Liver (tissue), 9 donors: ENCODE results near the gene THADA. TPM values are rescaled to one million over a fixed set of nuclear protein-coding genes. Genes with fewer than 3 reads are reported as not detected.

ENCODE experiments used
- DNase-seq: peaks from one replicate; pipeline ENCODE4 v3.0.0-alpha.2; 2017; ENCODE audit warnings: low spot score
- H3K27ac ChIP-seq, 2 donors: one replicate each; pipeline ENCODE4 v1.7.0; 2013; ENCODE audit warnings: inconsistent platforms in 2 of 2, low read length in 2 of 2, control low read depth in 1 of 2, low read depth in 1 of 2, mild to moderate bottlenecking in 1 of 2
- H3K27me3 ChIP-seq, 4 donors: one replicate each; pipeline versions ENCODE4 v1.6.1 to v1.7.0; 2013; ENCODE audit warnings: low read length in 3 of 4, inconsistent platforms in 1 of 4, mild to moderate bottlenecking in 1 of 4, moderate library complexity in 1 of 4; ENCODE audit not compliant: control insufficient read depth in 4 of 4, insufficient read depth in 4 of 4
- H3K36me3 ChIP-seq, 4 donors: one replicate each; pipeline versions ENCODE4 v1.6.1 to v1.7.0; 2013; ENCODE audit warnings: low read length in 3 of 4, mild to moderate bottlenecking in 3 of 4, low read depth in 1 of 4, moderate library complexity in 1 of 4; ENCODE audit not compliant: control insufficient read depth in 4 of 4, insufficient read depth in 3 of 4
- H3K4me1 ChIP-seq, 4 donors: one replicate each; pipeline versions ENCODE4 v1.6.1 to v1.7.0; 2013; ENCODE audit warnings: low read length in 3 of 4, mild to moderate bottlenecking in 3 of 4, moderate library complexity in 1 of 4; ENCODE audit not compliant: control insufficient read depth in 4 of 4, insufficient read depth in 4 of 4
- H3K4me3 ChIP-seq, 3 donors: one replicate each; pipeline versions ENCODE4 v1.6.1 to v1.7.0; 2013; ENCODE audit warnings: low read length in 3 of 3, control low read depth in 1 of 3, low read depth in 1 of 3, mild to moderate bottlenecking in 1 of 3
- H3K9ac ChIP-seq, 2 donors: one replicate each; pipeline ENCODE4 v1.7.0; 2013; ENCODE audit warnings: low read length in 2 of 2, mild to moderate bottlenecking in 2 of 2, moderate library complexity in 2 of 2, control low read depth in 1 of 2, low read depth in 1 of 2
- H3K9me3 ChIP-seq, 4 donors: one replicate each; pipeline versions ENCODE4 v1.6.1 to v1.7.0; 2013; ENCODE audit warnings: low read length in 3 of 4; ENCODE audit not compliant: control insufficient read depth in 4 of 4
- EGR1 ChIP-seq, 2 donors: IDR thresholded peaks; 2 replicates each; pipeline ENCODE4 v1.6.1; 2016 to 2018; ENCODE audit warnings: antibody characterized with exemption in 2 of 2, low read depth in 2 of 2
- FOXA1 ChIP-seq: IDR thresholded peaks from 2 replicates; pipeline ENCODE4 v1.6.1; 2016; ENCODE audit warnings: antibody characterized with exemption
- GABPA ChIP-seq, 2 donors: IDR thresholded peaks in 1 of 2; conservative IDR thresholded peaks in 1 of 2; 2 replicates each; pipeline ENCODE4 v1.6.1; 2016; ENCODE audit warnings: antibody characterized with exemption in 2 of 2, mild to moderate bottlenecking in 1 of 2, moderate library complexity in 1 of 2
- HNF4A ChIP-seq, 2 donors: conservative IDR thresholded peaks; 2 replicates each; pipeline ENCODE4 v1.6.1; 2016; ENCODE audit warnings: antibody characterized with exemption in 2 of 2, mild to moderate bottlenecking in 2 of 2
- HNF4G ChIP-seq: IDR thresholded peaks from 2 replicates; pipeline ENCODE4 v1.6.1; 2016; ENCODE audit warnings: antibody characterized with exemption
- JUND ChIP-seq, 2 donors: IDR thresholded peaks; 2 replicates each; pipeline ENCODE4 v1.6.1; 2016; ENCODE audit warnings: antibody characterized with exemption in 2 of 2
- NR2F2 ChIP-seq: IDR thresholded peaks from 2 replicates; pipeline ENCODE4 v1.6.1; 2016; ENCODE audit warnings: antibody characterized with exemption
- RAD21 ChIP-seq, 2 donors: IDR thresholded peaks; 2 replicates each; pipeline ENCODE4 v1.6.1; 2016; ENCODE audit warnings: antibody characterized with exemption in 2 of 2, mild to moderate bottlenecking in 2 of 2
- RXRA ChIP-seq, 2 donors: IDR thresholded peaks; 2 replicates each; pipeline ENCODE4 v1.6.1; 2017 to 2018; ENCODE audit warnings: antibody characterized with exemption in 2 of 2, mild to moderate bottlenecking in 1 of 2
- SP1 ChIP-seq: IDR thresholded peaks from 2 replicates; pipeline ENCODE4 v1.6.1; 2018; ENCODE audit warnings: antibody characterized with exemption, mild to moderate bottlenecking
- YY1 ChIP-seq: IDR thresholded peaks from 2 replicates; pipeline ENCODE4 v1.6.1; 2016; ENCODE audit warnings: antibody characterized with exemption, mild to moderate bottlenecking
- WGBS: extraction: QIAGEN DNeasy Blood & Tissue Kit; methylation state at CpG from one replicate; pipeline ENCODE4 v1.1.7; 2013; 5-methylcytosine and 5-hydroxymethylcytosine counted together
- polyA plus RNA-seq, 2 donors: library from polyadenylated mRNA; stranded (reverse) in 1 of 2; unstranded in 1 of 2; fragments of 200-250 nt in 1 of 2; fragments of >200 nt in 1 of 2; fragmentation: Nextera tagmentation in 1 of 2; extraction: Ambion mirVana in 1 of 2; gene quantifications; one replicate each; pipeline versions ENCODE4 v1.2.1 to v1.2.3, GENCODE V29; 2013 to 2015
- total RNA-seq, 2 donors: library from RNA; depleted of rRNA; stranded (reverse); fragments of >200 nt; gene quantifications; one replicate each; pipeline ENCODE4 v1.2.3, GENCODE V29; 2014
- TF ChIP-seq, protein P1 (sequence below): IDR thresholded peaks from 2 replicates; pipeline ENCODE4 v1.6.1; 2016; ENCODE audit warnings: antibody characterized with exemption
- TF ChIP-seq, protein P2 (sequence below): IDR thresholded peaks from 2 replicates; pipeline ENCODE4 v1.6.1; 2016; ENCODE audit warnings: antibody characterized with exemption
- TF ChIP-seq, protein P3 (sequence below): fragments of 150-350 bp; IDR thresholded peaks from 2 replicates; pipeline ENCODE4 v1.5.1; 2017; ENCODE audit warnings: improper control_type of control experiment, low read depth, low read length; ENCODE audit not compliant: missing input control
- TF ChIP-seq, protein P4 (sequence below): IDR thresholded peaks from 2 replicates; pipeline ENCODE4 v1.6.1; 2016; ENCODE audit warnings: antibody characterized with exemption, mild to moderate bottlenecking
- TF ChIP-seq, protein P5 (sequence below): IDR thresholded peaks from 2 replicates; pipeline ENCODE4 v1.6.1; 2016; ENCODE audit warnings: antibody characterized with exemption
- donor health status: healthy.
- donor health status: healthy.
- donor health status: healthy.
- donor health status: healthy.
- donor health status: healthy.

The THADA gene
- total and polyA plus RNA-seq, 4 donors: 12.0 to 37.2 (median 22.3) TPM

DNA sequence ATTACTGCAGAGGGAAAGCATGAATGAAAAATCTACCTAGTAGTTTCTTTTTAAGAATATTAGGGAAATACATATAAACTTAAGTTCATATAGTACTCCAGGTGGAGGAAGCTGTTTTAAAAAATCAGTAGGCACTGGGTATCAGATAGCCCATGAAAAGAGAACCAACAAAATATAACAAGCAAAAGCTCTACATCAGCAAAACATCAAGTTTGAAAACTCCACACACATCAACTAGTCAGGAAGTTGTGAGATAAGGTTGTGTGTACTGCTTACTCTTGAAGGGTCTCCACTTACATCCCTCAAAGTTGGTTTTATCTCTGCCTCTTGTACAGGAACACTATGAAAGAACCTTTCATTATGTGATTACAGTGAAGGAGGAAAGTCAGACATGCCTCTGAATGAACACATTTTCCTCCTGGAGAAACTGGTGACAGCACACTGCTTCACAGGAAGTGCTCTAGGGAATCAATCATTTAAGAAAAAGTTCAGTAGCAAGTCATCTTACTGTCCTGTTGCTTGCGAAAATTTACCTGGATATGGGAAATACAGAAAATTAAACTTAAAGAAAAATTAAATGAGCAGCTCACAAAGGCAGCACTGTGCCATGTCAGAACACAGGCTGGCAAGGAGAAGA lies 57.7 kb downstream of the THADA start:
- no peak for DNase-seq
- Histone ChIP-seq H3K9ac (no peak overlapping the region), H3K4me1 (peaks cover 4 to 23% (median 10%) of the 10 kb centered on the region in 4 donors), H3K4me3 (no peak overlapping the region), H3K9me3 (no peaks in the 10 kb centered on the region), H3K36me3 (no peaks in the 10 kb centered on the region), H3K27me3 (no peaks in the 10 kb centered on the region), H3K27ac (peak overlapping the region in 1 of 2 donors; percentile 19)
- WGBS: 91% methylated on average over 1 of the region's 1 CpG
- TF ChIP-seq GABPA (IDR thresholded peaks at IDR 0.05 in 1 of 2, conservative IDR thresholded peaks at IDR 0.05 in 1 of 2): no peak
- TF ChIP-seq, protein P1, sequence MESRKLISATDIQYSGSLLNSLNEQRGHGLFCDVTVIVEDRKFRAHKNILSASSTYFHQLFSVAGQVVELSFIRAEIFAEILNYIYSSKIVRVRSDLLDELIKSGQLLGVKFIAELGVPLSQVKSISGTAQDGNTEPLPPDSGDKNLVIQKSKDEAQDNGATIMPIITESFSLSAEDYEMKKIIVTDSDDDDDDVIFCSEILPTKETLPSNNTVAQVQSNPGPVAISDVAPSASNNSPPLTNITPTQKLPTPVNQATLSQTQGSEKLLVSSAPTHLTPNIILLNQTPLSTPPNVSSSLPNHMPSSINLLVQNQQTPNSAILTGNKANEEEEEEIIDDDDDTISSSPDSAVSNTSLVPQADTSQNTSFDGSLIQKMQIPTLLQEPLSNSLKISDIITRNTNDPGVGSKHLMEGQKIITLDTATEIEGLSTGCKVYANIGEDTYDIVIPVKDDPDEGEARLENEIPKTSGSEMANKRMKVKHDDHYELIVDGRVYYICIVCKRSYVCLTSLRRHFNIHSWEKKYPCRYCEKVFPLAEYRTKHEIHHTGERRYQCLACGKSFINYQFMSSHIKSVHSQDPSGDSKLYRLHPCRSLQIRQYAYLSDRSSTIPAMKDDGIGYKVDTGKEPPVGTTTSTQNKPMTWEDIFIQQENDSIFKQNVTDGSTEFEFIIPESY: no peak
- TF ChIP-seq, protein P2, sequence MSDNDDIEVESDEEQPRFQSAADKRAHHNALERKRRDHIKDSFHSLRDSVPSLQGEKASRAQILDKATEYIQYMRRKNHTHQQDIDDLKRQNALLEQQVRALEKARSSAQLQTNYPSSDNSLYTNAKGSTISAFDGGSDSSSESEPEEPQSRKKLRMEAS: no peak
- no peak for TF ChIP-seq HNF4A (conservative IDR thresholded peaks at IDR 0.05)
- TF ChIP-seq RAD21 (IDR thresholded peaks at IDR 0.05): no peak
- TF ChIP-seq, protein P3, sequence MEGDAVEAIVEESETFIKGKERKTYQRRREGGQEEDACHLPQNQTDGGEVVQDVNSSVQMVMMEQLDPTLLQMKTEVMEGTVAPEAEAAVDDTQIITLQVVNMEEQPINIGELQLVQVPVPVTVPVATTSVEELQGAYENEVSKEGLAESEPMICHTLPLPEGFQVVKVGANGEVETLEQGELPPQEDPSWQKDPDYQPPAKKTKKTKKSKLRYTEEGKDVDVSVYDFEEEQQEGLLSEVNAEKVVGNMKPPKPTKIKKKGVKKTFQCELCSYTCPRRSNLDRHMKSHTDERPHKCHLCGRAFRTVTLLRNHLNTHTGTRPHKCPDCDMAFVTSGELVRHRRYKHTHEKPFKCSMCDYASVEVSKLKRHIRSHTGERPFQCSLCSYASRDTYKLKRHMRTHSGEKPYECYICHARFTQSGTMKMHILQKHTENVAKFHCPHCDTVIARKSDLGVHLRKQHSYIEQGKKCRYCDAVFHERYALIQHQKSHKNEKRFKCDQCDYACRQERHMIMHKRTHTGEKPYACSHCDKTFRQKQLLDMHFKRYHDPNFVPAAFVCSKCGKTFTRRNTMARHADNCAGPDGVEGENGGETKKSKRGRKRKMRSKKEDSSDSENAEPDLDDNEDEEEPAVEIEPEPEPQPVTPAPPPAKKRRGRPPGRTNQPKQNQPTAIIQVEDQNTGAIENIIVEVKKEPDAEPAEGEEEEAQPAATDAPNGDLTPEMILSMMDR: no peak
- no peak for TF ChIP-seq HNF4G
- TF ChIP-seq, protein P4, sequence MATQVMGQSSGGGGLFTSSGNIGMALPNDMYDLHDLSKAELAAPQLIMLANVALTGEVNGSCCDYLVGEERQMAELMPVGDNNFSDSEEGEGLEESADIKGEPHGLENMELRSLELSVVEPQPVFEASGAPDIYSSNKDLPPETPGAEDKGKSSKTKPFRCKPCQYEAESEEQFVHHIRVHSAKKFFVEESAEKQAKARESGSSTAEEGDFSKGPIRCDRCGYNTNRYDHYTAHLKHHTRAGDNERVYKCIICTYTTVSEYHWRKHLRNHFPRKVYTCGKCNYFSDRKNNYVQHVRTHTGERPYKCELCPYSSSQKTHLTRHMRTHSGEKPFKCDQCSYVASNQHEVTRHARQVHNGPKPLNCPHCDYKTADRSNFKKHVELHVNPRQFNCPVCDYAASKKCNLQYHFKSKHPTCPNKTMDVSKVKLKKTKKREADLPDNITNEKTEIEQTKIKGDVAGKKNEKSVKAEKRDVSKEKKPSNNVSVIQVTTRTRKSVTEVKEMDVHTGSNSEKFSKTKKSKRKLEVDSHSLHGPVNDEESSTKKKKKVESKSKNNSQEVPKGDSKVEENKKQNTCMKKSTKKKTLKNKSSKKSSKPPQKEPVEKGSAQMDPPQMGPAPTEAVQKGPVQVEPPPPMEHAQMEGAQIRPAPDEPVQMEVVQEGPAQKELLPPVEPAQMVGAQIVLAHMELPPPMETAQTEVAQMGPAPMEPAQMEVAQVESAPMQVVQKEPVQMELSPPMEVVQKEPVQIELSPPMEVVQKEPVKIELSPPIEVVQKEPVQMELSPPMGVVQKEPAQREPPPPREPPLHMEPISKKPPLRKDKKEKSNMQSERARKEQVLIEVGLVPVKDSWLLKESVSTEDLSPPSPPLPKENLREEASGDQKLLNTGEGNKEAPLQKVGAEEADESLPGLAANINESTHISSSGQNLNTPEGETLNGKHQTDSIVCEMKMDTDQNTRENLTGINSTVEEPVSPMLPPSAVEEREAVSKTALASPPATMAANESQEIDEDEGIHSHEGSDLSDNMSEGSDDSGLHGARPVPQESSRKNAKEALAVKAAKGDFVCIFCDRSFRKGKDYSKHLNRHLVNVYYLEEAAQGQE: no peak
- TF ChIP-seq YY1: no peak
- TF ChIP-seq NR2F2: no peak
- TF ChIP-seq, protein P5, sequence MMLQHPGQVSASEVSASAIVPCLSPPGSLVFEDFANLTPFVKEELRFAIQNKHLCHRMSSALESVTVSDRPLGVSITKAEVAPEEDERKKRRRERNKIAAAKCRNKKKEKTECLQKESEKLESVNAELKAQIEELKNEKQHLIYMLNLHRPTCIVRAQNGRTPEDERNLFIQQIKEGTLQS: no peak
- TF ChIP-seq RXRA (IDR thresholded peaks at IDR 0.05): no peak
- no peak for TF ChIP-seq FOXA1
- TF ChIP-seq SP1: no peak
- TF ChIP-seq JUND (IDR thresholded peaks at IDR 0.05): no peak
- no peak for TF ChIP-seq EGR1 (IDR thresholded peaks at IDR 0.05; ENCODE audit: low read depth in 2 of 2)
